ENCODE data around the gene DENND1B.

The DENND1B gene

DNA sequence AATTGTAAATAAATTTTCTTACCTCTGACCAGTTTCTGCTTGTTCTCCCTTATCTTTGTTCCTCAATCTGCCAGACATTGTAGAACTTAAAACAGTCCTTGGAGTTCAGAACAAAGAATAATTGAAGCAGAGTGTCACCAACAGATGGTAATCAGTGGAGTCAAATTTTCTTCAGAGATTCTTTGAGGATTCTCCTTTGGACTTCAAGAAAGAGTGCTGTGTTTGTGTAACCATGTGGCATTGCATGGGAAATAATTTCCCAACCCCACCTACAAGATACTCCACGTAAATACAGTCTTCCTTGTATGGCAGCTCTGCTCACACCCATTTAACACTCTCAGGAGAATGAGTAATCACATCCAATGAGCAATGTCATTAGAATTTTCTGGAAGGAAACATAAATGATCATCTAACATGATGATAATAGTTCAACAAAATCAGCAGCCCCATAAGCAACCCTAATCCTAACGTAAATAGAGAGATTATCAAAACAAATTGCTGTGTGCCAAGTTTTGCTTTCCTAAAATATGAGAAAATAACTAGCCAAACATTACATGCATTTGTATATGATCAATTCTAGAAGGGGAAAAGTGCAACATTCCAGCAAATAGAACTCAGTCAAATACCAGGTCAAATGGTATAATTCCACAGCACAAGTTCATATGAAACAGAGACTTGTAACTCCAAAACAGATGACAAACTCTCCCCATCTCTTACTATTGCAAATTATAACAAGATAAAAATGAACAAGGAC lies 6.9 kb upstream of the DENND1B start:
- Histone ChIP-seq H3K27me3 (ENCODE audit: insufficient read depth, low read length, poor library complexity) (no peaks in the 10 kb centered on the region), H3K9ac (ENCODE audit: low read depth, low read length) (no peak overlapping the region), H3K27ac (ENCODE audit: low read length) (no peak overlapping the region), H2AFZ (ENCODE audit: low read depth, low read length) (0 out of 2 replicates have a peak overlapping the region, but pooled peaks have one; percentile 9), H3K4me3 (ENCODE audit: low read depth in 1 of 2, low read length in 2 of 2) (no peak overlapping the region), H4K20me1 (ENCODE audit: insufficient read depth, low read length) (no peaks in the 10 kb centered on the region), H3K4me1 (ENCODE audit: insufficient read depth, low read length) (peaks cover 14% of the 10 kb centered on the region), H3K4me2 (ENCODE audit: insufficient read depth, low read length) (no peak overlapping the region), H3K79me2 (ENCODE audit: insufficient read depth, low read length) (no peaks in the 10 kb centered on the region), H3K9me3 (ENCODE audit: insufficient read depth, low read length, severe bottlenecking) (no peaks in the 10 kb centered on the region), H3K36me3 (ENCODE audit: insufficient read depth, low read length) (no peaks in the 10 kb centered on the region)
- DNase-seq (no peak), ATAC-seq (ENCODE audit: insufficient read depth, low read depth) (no peak)
- no peak for TF ChIP-seq EZH2 (IDR thresholded peaks at IDR 0.05; ENCODE audit: borderline replicate concordance, low read depth, low read length, severe bottlenecking)
- no peak for TF ChIP-seq CTCF (IDR thresholded peaks at IDR 0.05; ENCODE audit: borderline replicate concordance, extremely low read depth, low read length, poor library complexity, severe bottlenecking)

- H3K4me3 ChIP-seq (ENCODE audit: low read depth in 1 of 2, low read length in 2 of 2), result no peak overlapping the region
- H3K9me3 ChIP-seq (ENCODE audit: insufficient read depth, low read length, severe bottlenecking), result no peaks in the 10 kb centered on the region
- no peak for ATAC-seq (ENCODE audit: insufficient read depth, low read depth)
- H2AFZ ChIP-seq (ENCODE audit: low read depth, low read length), result no peak overlapping the region
- H3K9ac ChIP-seq (ENCODE audit: low read depth, low read length), result no peak overlapping the region
- H3K4me2 ChIP-seq (ENCODE audit: insufficient read depth, low read length), result no peak overlapping the region
- H3K27ac ChIP-seq (ENCODE audit: low read length), result no peak overlapping the region
- TF ChIP-seq EZH2 (IDR thresholded peaks at IDR 0.05; ENCODE audit: borderline replicate concordance, low read depth, low read length, severe bottlenecking), result no peak
- TF ChIP-seq CTCF (IDR thresholded peaks at IDR 0.05; ENCODE audit: borderline replicate concordance, extremely low read depth, low read length, poor library complexity, severe bottlenecking), result no peak
- no peaks in the 10 kb centered on the region; the same call in 1 of the 2 replicates for H3K36me3 ChIP-seq (ENCODE audit: insufficient read depth, low read length)
- H3K4me1 ChIP-seq (ENCODE audit: insufficient read depth, low read length), result peaks cover 34% of the 10 kb centered on the region
- no peaks in the 10 kb centered on the region for H3K79me2 ChIP-seq (ENCODE audit: insufficient read depth, low read length)
- no peak for DNase-seq
- H3K27me3 ChIP-seq (ENCODE audit: insufficient read depth, low read length, poor library complexity), result no peaks in the 10 kb centered on the region
- no peaks in the 10 kb centered on the region for H4K20me1 ChIP-seq (ENCODE audit: insufficient read depth, low read length)
Observed at GRCh38 chr1:197779921-197780320, 4.6 kb upstream of the DENND1B start.

GRCh38 chr1:197778366-197778945 lies 3.2 kb upstream of the DENND1B start:
- no peaks in the 10 kb centered on the region for H4K20me1 ChIP-seq (ENCODE audit: insufficient read depth, low read length)
- ATAC-seq (ENCODE audit: insufficient read depth, low read depth) (no peak), DNase-seq (no peak)
- no peaks in the 10 kb centered on the region; the same call in 1 of the 2 replicates for H3K36me3 ChIP-seq (ENCODE audit: insufficient read depth, low read length)
- H3K4me3 ChIP-seq (ENCODE audit: low read depth in 1 of 2, low read length in 2 of 2), result no peak overlapping the region
- H3K4me1 ChIP-seq (ENCODE audit: insufficient read depth, low read length), result peaks cover 38% of the 10 kb centered on the region
- H3K9ac ChIP-seq (ENCODE audit: low read depth, low read length), result peak overlapping the region; percentile 39
- TF ChIP-seq CTCF (IDR thresholded peaks at IDR 0.05; ENCODE audit: borderline replicate concordance, extremely low read depth, low read length, poor library complexity, severe bottlenecking) (no peak), EZH2 (IDR thresholded peaks at IDR 0.05; ENCODE audit: borderline replicate concordance, low read depth, low read length, severe bottlenecking) (no peak)
- peak overlapping the region; percentile 65 for H3K27ac ChIP-seq (ENCODE audit: low read length)
- peak overlapping the region; percentile 52 for H2AFZ ChIP-seq (ENCODE audit: low read depth, low read length)
- peaks cover 14% of the 10 kb centered on the region for H3K79me2 ChIP-seq (ENCODE audit: insufficient read depth, low read length)
- H3K9me3 ChIP-seq (ENCODE audit: insufficient read depth, low read length, severe bottlenecking), result no peaks in the 10 kb centered on the region
- no peaks in the 10 kb centered on the region for H3K27me3 ChIP-seq (ENCODE audit: insufficient read depth, low read length, poor library complexity)
- H3K4me2 ChIP-seq (ENCODE audit: insufficient read depth, low read length), result peak overlapping the region; percentile 53
